Pericardium fibroblast (primary cell): Measurements from ENCODE around the gene GABRG2. TPM values are rescaled to one million over a fixed set of nuclear protein-coding genes. Genes with fewer than 3 reads are reported as not detected.

Experiments
- total RNA-seq: library from RNA; depleted of rRNA; stranded (reverse); fragments of >200 nt; gene quantifications from 2 replicates; pipeline ENCODE4 v1.2.3, GENCODE V29; 2015

GABRG2 gene
- total RNA-seq: not detected in 2 replicates

DNA sequence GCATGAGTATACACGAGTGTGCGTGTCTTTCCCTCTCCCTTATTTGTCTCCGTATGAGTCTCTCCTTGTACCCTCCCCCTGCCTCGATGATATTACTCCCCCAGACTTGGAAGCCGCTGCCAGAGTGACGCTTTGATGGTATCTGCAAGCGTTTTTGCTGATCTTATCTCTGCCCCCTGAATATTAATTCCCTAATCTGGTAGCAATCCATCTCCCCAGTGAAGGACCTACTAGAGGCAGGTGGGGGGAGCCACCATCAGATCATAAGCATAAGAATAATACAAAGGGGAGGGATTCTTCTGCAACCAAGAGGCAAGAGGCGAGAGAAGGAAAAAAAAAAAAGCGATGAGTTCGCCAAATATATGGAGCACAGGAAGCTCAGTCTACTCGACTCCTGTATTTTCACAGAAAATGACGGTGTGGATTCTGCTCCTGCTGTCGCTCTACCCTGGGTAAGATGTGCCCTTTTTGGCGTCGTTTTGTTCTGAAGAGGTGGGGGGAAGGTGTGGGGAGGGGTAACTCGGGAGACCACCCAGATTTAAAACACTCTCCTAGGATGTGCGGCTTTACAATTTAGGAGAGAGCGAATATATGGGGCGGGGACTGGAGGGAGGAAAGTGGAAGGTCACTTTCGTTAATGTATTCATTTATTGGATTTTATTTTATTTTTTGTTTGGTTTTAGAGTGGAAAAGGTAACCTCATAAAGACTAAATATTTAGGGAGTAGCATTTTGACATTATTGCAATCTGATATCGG is at the start of gene GABRG2:
Gene GABRG2, plus strand, starts transcription at position 119 of the 757 bp plus-strand sequence. Its CDS starts 227 bp downstream, at position 346.

Other genes with a start within 250 kb of the GABRG2 start
- not detected in 2 replicates for gene GABRA1, start 219.7 kb upstream of the GABRG2 start, total RNA-seq